ENCODE results near the gene SMIM45.
A peak's percentile ranks its signal among the peaks of the same experiment; 100 is the strongest.

Gene SMIM45

GRCh38 chr22:41964112-41964491, 12.2 kb downstream of the SMIM45 start:
- Histone ChIP-seq H3K36me3 (replicated peaks; ENCODE audit: control insufficient read depth, insufficient read depth, low read length) (no peaks in the 10 kb centered on the region), H3K27me3 (ENCODE audit: control insufficient read depth, insufficient read depth, low read length) (no peaks in the 10 kb centered on the region), H3K4me3 (ENCODE audit: insufficient read depth, low read depth, low read length) (no peak overlapping the region)
- no peak for DNase-seq

DNA sequence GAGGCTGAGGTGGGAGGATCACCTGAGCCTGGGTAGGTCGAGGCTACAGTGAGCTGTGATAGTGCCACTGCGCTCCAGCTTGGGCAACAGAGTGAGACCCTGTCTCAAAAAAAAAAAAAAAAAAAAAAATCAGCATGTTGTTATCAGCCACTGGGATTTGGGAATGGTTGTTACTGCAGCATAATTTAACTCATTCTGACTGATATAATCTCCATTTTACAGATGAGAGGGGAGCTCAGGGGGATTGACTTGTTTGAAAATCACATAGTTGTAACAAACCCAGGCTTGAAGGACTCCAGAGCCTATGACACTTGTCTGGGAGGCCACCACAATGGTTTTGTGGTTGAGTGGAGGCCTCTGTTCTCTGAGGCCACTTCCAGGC, 14.3 kb downstream of the SMIM45 start:
- DNase-seq: no peak
- H3K4me3 ChIP-seq (ENCODE audit: insufficient read depth, low read depth, low read length): no peak overlapping the region
- no peaks in the 10 kb centered on the region for H3K36me3 ChIP-seq (replicated peaks; ENCODE audit: control insufficient read depth, insufficient read depth, low read length)
- peaks cover 1% of the 10 kb centered on the region; the same call in 1 of the 2 replicates for H3K27me3 ChIP-seq (ENCODE audit: control insufficient read depth, insufficient read depth, low read length)

DNA sequence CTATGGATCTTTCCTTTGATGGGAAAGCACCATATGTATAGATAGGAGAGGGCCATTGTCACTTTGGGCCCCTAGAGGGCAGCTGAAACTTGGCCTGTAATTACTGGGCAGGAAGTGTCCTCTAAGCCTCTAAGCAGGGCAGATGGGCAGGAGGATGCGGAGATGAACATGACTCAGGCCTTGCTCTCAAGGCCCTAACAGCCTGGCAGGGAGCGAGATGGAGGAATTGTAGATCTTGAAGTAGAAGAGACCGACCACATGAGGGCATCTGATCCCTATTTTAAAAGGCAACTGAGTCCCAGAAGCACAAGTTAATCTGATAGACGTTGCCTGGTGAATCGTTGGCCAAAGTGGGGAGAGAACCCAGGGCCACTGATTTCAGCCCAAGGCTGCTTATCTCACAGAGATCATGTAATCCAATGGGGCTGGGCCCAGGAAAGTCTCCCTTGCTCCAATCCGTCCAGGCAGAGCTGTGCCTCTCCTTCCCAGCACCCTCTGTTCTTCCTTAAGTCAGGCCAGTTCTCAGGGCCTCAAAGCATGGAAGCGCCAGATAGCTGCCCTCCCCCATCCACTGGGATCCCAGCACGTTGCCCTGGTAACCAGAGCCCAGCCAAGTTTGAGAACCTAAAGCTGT, 14.8 kb downstream of the SMIM45 start:
- Histone ChIP-seq H3K4me3 (ENCODE audit: insufficient read depth, low read depth, low read length) (no peak overlapping the region), H3K27me3 (ENCODE audit: control insufficient read depth, insufficient read depth, low read length) (peaks cover 1% of the 10 kb centered on the region; the same call in 1 of the 2 replicates), H3K36me3 (replicated peaks; ENCODE audit: control insufficient read depth, insufficient read depth, low read length) (no peaks in the 10 kb centered on the region)
- peak; percentile 69 for DNase-seq

DNA sequence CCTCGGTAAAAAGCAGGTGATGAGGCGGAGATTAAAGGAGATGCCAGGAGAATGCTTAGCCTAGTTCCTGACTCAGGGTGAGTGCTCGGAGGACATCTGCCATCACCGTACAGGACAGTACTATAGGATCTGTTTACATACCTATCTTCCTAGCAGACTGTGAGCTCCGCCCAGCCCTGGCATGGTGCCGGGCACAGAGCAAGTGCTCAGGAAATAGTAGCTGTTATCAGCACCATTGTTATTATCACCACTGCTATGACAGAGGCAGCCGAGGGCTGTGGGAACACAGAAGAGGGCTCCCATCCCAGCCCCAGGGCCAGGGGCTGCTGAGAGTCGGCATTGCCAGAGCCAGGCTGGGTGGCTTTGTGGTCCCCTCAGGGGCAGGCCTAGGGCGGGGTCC, 16.7 kb downstream of the SMIM45 start:
- DNase-seq: no peak
- Histone ChIP-seq H3K27me3 (ENCODE audit: control insufficient read depth, insufficient read depth, low read length) (peaks cover 4% of the 10 kb centered on the region; the same call in 1 of the 2 replicates), H3K4me3 (ENCODE audit: insufficient read depth, low read depth, low read length) (no peak overlapping the region), H3K36me3 (replicated peaks; ENCODE audit: control insufficient read depth, insufficient read depth, low read length) (no peaks in the 10 kb centered on the region)

DNA sequence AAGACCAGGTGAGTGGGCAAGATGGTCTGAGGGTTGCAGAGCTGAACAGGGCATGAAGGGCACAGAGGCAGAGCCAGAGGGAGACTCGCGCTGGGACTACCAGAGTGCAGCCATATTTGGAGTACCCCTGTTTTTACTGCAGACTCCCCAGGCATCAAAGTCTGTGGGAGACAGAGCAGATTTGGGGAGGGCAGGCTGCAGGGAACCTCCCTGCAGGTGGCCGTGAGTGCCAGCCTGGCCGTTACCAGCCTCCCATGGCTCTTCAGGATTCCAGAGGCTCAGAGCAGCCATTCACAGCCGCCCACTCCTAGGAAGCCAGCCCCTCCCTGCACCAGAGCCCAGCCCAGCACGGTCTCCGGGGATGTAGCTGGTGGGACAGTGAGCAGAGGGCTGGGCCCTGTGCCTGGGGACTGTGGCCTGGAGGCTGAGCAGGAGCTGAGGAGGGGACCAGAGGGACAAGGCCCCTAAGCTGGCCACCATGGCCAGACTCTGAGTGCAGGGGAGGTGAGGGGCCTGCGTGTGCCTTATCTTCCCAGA, 17.2 kb downstream of the SMIM45 start, which contains the start of gene SEPTIN3:
Gene SEPTIN3 (plus strand): TSS at position 334 of the 537 bp plus-strand sequence. CDS start 2,050 bp downstream, outside the sequence.
- Histone ChIP-seq H3K4me3 (ENCODE audit: insufficient read depth, low read depth, low read length) (no peak within 1 kb of the TSS), H3K36me3 (replicated peaks; ENCODE audit: control insufficient read depth, insufficient read depth, low read length) (no peaks in the 10 kb centered on the region), H3K27me3 (ENCODE audit: control insufficient read depth, insufficient read depth, low read length) (peaks cover 4% of the 10 kb centered on the region; the same call in 1 of the 2 replicates)
- DNase-seq: peak; percentile 81

GRCh38 chr22:41970601-41971000, 18.7 kb downstream of the SMIM45 start:
- Histone ChIP-seq H3K36me3 (replicated peaks; ENCODE audit: control insufficient read depth, insufficient read depth, low read length) (no peaks in the 10 kb centered on the region), H3K4me3 (ENCODE audit: insufficient read depth, low read depth, low read length) (no peak overlapping the region), H3K27me3 (ENCODE audit: control insufficient read depth, insufficient read depth, low read length) (peaks cover 12% of the 10 kb centered on the region)
- DNase-seq: no peak

DNA sequence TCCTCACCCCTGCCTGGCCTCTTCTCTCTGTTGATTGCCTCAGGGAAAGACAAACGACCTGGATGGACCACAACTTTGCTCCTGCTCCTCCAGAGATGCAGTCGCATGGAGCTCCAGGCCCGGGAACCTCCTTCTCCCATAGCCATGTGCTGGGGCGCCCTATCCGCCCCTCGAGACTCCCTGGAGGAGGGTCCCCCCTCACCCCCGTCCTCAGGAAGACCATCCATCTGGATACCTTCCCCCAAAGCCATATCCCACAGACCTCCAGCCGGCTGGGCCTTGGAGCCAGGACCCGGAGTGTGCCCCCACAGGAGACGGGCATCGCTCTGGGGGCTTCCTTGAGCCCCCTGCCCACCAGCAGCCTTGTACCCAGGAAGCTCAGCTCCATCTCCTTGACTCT, 19.5 kb downstream of the SMIM45 start:
- no peaks in the 10 kb centered on the region for H3K36me3 ChIP-seq (replicated peaks; ENCODE audit: control insufficient read depth, insufficient read depth, low read length)
- peaks cover 21% of the 10 kb centered on the region for H3K27me3 ChIP-seq (ENCODE audit: control insufficient read depth, insufficient read depth, low read length)
- no peak overlapping the region for H3K4me3 ChIP-seq (ENCODE audit: insufficient read depth, low read depth, low read length)
- no peak for DNase-seq

DNA sequence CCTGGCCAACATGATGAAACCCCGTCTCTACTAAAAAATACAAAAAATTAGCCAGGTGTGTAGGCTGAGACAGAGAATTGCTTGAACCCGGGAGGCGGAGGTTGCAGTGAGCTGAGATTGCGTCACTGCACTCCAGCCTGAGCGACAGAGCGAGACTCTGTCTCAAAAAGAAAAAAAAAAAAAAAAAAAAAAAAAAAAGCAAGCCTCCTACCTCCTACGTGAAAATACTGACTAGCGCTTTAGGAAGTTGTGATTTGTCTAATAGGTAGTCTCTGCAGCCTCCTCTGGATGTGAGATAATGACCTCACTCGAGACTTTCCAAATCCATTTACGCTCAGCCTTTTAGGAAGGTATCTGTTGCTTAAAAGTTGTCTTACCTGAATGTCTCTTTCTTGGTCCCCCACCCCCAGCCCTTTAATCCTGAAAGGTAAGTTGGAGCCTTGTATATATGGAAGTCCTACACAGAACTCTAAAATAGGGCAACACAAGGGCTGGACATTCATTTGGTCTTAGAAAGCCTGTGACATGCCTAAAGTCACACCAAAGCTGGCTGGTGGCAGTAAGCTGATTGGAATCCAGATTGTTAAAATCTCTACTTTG, 22.8 kb downstream of the SMIM45 start:
- no peak for DNase-seq
- H3K36me3 ChIP-seq (replicated peaks; ENCODE audit: control insufficient read depth, insufficient read depth, low read length): no peaks in the 10 kb centered on the region
- peaks cover 32% of the 10 kb centered on the region for H3K27me3 ChIP-seq (ENCODE audit: control insufficient read depth, insufficient read depth, low read length)
- H3K4me3 ChIP-seq (ENCODE audit: insufficient read depth, low read depth, low read length): no peak overlapping the region

GRCh38 chr22:41975299-41976069, 23.5 kb downstream of the SMIM45 start:
- no peak overlapping the region for H3K4me3 ChIP-seq (ENCODE audit: insufficient read depth, low read depth, low read length)

GRCh38 chr22:41976070-41976901, 24.3 kb downstream of the SMIM45 start:
- Histone ChIP-seq H3K36me3 (replicated peaks; ENCODE audit: control insufficient read depth, insufficient read depth, low read length) (no peaks in the 10 kb centered on the region), H3K27me3 (ENCODE audit: control insufficient read depth, insufficient read depth, low read length) (peaks cover 30% of the 10 kb centered on the region), H3K4me3 (ENCODE audit: insufficient read depth, low read depth, low read length) (peak overlapping the region; percentile 55)
- peak; percentile 96 for DNase-seq

More at GRCh38 chr22:41975299-41976069, 23.5 kb downstream of the SMIM45 start:
- no peak for DNase-seq
- Histone ChIP-seq H3K27me3 (ENCODE audit: control insufficient read depth, insufficient read depth, low read length) (peaks cover 32% of the 10 kb centered on the region), H3K36me3 (replicated peaks; ENCODE audit: control insufficient read depth, insufficient read depth, low read length) (no peaks in the 10 kb centered on the region)

- H3K4me3 ChIP-seq (ENCODE audit: insufficient read depth, low read depth, low read length): peak overlapping the region; percentile 55
- DNase-seq: peak; percentile 83
- no peaks in the 10 kb centered on the region for H3K36me3 ChIP-seq (replicated peaks; ENCODE audit: control insufficient read depth, insufficient read depth, low read length)
- H3K27me3 ChIP-seq (ENCODE audit: control insufficient read depth, insufficient read depth, low read length): peaks cover 30% of the 10 kb centered on the region
Measured at GRCh38 chr22:41976961-41977566, 25.1 kb downstream of the SMIM45 start.

DNA sequence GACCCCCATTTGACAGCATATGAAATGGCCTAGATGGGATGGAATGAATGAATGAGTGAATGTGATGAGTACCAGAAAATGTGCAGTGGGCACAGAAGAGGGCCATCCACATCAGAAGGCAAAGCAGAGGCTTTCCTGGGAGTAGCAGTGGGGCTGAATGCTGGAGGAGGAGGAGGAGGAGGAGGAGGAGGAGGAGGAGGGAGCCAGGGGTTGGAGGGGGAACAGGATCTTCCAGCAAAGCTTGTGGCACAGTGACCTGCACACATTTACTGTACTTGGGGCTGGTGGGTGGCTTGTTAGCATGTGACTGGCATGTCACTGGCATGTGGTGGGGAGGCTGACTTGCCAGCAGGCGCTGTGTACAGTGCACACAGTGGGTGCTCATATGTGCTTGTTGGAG, 26.8 kb downstream of the SMIM45 start:
- H3K4me3 ChIP-seq (ENCODE audit: insufficient read depth, low read depth, low read length): no peak overlapping the region
- peaks cover 28% of the 10 kb centered on the region for H3K27me3 ChIP-seq (ENCODE audit: control insufficient read depth, insufficient read depth, low read length)
- no peak for DNase-seq
- H3K36me3 ChIP-seq (replicated peaks; ENCODE audit: control insufficient read depth, insufficient read depth, low read length): no peaks in the 10 kb centered on the region

GRCh38 chr22:41979423-41980250, 27.7 kb downstream of the SMIM45 start:
- peak; percentile 42 for DNase-seq
- H3K27me3 ChIP-seq (ENCODE audit: control insufficient read depth, insufficient read depth, low read length): peaks cover 28% of the 10 kb centered on the region
- H3K4me3 ChIP-seq (ENCODE audit: insufficient read depth, low read depth, low read length): no peak overlapping the region
- no peaks in the 10 kb centered on the region for H3K36me3 ChIP-seq (replicated peaks; ENCODE audit: control insufficient read depth, insufficient read depth, low read length)
